NOMO-1 treated with DMSO at 0.1 percent for 48 hours (cell line): ENCODE results near the gene CDK6.
A peak's percentile ranks its signal among the peaks of the same experiment; 100 is the strongest.

Source experiments
- DNase-seq: peaks from one replicate; lab custom pipeline; 2025; ENCODE audit not compliant: unreplicated experiment; lab: John Stamatoyannopoulos, UW

CDK6 gene

DNA sequence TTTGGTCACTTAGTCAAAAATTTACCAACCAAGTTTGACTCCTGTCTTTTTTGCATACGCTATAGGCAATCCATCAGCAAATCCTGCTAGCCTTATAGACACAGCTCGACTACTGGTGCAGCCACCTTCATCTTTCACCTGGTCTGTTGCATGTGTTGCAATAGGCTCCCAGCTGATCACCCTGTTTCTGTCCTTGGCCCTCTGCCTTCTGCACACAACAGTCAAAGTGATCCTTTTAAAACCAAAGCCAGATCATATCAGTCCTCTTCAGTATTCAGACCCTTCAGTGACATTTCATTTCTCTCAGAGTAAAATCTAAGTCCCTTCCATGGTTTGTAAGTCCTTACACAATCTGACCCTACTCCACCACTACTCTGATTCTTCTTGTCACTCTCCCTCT, 10.9 kb upstream of the CDK6 start:
- no peak for DNase-seq

DNA sequence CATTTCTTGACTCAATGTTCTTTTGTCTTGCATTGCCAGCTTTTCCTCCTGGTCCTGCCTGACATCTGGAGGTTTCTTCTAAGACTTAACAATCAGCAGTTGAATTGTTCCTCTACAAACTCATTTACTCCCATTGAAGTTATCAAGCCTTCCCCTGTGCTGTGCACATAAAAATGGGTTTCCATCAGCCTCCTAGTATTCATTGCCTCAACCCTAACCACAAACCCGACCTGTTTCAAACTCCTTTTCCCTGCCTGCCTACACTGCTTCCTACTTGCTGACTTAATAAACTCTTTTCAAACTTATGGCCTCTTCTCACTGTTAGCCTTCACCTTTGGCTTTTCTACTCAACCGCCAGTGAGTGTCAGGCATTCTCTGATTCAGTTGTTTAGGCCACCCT, 9.4 kb upstream of the CDK6 start:
- DNase-seq = no peak

DNA sequence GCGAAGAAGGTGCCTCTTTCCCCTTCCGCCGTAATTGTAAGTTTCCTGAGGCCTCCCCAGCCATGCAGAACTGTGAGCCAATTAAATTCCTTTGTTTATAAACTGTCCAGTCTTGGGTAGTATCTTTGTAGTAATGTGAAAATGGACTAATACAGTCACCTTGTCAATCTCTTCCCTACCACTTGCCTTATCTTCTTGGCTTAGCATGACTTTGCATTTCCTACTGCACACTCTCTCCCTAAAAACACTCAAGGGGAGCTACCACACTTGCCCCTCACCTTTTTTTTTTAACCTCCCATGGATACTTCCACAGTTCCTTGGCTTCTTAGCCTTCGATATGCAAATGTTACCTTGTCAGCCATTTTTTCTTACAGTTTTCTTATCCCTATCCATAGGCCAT, 7.4 kb upstream of the CDK6 start:
- DNase-seq = no peak

DNA sequence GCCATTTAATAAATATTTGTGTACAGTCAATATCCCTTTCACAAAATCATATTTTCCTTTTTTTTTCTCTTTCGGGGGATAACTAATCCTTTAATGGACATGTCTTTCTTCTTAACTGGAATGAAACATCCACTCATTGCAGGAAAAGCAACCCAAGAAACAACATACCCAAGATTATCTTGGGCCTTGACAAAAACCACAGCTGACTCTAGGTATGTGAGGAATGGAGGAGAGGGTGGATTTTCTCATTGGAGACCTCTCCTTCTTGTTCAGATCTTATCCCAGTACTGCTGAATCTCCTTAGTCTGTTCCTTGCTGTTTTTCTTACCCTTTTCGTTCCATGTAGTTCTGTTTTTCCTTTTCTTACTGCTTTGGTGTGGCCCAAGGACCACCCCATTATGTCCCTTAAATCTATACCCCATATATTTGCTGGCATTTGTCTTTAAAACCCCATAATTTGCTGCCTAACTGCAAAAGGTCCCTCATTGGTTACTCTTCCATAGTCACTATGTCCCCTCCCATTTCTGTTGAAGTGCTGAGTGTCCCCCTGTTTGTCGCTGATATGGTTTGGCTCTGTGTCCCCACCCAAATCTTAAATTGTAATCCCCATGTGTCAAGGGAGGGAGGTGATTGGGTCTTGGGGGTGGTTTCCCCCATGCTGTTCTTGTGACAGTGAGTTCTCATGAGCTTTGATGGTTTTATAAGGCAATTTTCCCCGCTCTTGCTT, 6.8 kb upstream of the CDK6 start:
- DNase-seq = no peak

DNA sequence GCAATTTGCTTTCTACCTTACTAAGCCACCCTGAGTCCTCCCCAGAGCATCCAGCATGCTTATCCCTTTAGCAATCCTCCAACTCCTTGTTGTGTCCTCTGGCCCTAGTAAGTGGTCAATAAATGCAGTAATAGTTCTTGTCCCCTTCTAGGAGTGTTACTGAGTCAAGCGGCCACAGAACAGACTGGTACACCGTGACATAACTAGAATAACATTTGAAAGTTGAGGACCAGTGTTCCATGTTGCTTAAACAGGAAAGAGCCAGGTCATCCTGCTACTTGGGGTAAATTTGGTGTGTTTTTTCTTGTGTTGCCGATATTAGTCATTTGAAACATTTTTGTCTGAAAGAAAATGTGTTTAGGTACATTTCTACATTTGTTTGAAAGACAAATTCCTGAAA, 4.8 kb upstream of the CDK6 start:
- DNase-seq = peak; percentile 51

DNA sequence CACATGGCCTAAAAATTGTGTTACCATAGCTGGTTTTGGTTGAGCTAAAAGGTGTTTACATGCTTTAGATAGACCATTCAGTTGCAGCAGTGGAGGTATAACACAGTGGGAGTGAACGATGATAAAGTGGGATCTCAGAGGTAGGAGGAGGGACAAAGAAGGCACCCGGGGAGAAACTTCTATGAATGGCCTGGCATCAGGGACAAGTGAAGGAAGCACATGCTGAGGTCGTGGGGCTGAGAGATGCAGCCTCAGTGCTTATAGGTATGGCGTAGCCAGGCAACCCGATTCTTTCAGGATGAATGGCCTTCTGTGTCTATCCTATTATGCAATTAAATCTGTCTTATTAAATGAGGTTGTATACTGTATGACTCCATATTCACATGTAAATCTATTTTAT, 3.9 kb upstream of the CDK6 start:
- peak; percentile 82 for DNase-seq

DNA sequence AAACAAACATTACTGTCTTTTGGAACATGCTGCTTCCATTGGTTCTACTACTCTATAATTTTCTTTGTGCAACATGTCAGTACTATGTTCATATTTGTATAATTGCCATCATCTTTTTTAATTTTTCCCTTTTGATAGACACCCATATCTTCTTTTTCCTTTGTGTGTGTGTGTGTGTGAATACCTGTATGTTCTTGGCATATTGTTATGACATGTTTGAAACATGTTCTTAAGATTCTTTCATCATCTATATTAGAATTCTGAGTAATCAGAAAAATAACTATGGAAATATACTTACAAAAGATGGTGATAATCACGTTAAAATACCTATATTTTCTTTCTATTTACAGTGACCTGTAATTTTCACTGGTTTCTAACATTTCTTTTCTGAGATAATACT, 3.5 kb upstream of the CDK6 start:
- DNase-seq = no peak

DNA sequence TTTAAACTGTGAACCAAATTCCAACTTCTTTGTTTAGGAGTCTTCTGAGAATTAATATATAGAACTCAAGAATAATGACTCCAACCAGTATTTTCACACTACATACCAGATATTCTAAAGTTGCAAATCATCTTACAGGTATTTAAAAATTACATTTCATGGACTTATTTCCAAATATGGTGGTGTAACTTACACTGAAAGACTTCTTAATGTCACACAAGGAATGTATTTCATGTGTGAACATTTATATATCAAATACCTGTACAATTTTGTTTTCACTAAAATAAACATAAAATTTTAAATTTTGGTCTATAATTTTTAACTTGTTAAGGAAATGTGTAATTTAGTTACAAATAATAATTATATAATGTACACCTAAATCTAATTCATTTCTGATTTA, 2.6 kb upstream of the CDK6 start:
- DNase-seq = no peak

DNA sequence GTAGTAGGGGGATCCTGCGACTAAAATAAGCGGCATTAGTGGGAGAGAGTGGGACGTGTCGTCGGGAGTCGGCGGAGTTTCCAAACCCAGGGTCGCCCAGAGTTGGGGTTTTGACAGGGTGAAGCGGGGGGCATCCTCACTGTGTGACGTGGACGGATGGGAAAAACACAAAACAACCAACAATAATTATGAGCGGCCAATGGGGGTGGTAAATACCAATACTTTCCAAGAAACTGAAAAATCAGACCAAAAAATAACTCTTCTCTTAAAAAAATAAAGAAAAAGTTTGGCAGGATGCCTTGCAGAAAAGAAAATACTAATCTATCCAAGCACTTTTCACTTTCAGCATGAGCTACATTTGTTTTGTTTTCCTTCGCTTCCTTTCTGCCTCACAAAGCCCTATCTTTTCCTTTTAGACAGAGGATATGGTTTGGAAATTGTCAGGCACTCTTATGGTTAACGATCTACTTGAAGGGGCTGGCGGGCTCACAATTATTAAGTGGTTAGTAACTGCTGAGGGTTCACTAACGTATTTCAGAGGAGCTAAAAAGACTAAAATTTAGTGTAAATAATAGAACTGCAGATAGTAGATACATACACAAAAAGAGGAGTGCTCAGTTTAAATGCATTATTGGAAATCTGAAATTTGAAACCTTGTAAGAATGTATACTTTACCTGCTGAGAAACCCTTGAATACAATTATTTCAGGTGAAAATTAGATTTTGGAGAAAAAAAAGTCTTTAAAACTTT, 802 bp upstream of the CDK6 start:
- DNase-seq = peak; percentile 76

DNA sequence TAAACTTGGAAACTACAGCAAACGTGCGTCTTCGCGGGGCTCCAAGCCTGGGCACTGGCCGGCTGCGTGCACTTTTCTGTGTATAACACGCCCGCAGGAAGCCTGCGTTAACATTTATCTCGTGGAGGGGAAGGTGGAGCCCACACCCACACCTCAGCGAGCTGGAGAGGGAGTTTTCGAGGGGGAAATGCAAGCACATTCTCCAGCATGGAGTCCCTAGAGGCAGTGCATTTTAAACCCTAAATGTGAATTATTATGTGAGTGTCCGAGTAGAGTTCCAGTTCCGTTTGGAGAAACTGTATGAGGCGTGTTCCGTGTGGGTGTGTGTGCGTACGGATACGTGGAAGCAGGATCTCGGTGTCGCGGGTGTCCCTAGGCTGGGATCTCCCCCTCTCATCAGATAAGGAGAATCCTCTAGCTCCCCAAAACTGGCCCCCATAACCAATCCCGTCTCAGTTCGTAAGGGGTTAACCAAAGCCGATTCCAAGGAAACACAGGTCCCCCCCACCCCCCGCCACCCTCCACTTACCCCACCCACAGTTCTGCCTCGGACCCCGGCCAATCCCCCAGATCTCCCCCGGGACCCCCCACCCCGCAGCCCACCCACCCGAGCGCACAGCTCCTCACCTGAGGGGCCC, 403 bp downstream of the CDK6 start:
- peak; percentile 70 for DNase-seq

DNA sequence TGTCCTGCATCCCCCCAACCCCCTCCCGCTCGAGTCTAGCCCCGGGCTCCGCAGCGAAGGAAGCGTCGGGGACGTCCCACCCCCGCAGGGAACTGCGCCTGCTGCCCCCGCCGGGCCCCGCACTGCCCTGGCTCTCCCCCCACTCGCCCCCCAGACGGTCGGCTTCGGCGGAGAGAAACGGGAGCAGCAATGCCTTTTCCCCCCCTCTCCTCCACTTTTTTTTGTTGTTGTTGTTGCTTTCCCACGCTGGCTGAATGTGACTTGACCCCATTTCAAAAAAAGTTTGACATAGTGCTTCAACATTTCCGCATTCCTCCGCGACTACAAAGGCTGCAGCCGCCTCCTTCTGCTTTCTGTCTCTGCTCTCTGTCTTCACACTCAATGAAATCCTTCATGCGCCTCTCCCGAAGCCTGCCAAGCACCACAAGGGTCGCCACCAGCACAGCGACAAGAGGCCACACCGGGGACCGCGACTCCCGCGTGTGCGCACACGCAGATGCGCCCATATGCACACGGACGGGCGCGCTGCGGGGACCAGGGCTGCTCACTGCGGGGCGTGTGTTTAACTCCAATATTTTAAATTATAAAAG, 1.0 kb downstream of the CDK6 start:
- peak; percentile 96 for DNase-seq

DNA sequence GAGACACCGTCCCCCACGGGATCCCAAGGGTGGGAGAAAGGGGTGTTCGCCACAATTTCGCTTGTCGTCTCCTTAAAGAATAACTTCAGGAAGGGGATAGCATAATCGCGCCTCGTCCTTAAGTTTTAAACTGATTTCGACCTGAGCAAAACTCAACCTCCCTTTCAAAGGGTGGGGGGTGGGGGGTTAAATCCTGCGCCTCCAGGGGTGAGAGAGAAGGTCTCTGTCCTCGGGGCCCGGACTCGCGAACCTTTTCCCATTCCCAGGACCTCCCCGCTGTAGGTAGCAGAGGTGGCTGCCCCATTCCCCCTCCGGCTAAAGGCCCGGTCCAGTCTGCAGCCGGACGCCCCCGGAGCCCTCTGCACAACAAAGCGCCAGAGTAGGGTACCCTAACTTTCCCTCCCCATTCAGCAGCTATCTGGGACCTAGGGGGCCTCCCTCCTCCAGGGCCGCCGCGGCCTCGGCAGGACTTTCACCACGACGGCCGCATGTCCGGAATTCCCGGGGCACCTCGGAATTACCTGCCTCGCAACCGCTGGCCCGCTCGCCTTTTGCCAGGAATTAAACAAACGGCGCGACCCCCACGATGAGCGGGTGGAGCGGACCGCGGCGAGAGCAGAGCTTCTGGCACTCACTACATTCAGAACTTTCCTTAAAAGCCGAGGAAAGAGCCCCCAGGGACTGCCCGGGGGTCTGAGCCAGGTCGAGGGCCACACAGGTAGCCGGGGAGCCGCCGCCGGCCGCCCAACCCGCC, 1.7 kb downstream of the CDK6 start:
- DNase-seq = peak; percentile 68

DNA sequence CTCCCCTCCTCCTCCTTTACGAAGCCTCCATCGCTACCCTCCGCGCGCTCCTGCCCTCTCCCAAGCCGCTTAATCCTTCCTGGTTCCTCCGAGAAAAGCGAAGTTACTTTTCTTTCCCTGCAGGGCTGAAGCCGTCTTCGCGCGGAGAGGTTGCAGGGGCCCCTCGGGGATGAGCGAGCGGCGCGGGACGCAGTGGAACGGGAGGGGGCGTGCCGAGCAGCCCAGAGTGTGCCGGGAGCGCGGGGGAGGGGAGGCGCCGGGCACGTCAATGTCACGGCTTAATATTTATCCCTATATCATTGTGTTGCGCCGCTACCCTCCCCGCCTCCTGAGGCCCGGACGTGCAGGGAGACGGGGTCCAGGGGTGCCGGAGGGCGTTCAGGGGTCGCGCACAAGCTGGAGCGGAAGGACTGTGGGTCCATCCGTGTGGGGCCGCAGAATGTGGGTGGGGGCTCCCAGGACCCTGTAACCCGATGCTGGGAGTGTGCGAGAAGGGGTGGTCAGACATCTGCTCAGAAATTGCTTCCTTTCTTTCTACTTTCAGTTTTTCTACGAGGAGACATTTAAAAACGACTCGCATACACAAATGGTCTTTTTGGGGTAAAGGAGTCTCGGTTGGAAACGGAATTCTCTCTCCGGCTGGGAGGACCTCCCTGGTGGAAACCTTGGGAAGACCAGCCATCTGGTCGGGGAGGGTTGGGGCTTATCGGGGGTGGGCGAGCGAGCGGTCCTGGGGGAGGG, 2.4 kb downstream of the CDK6 start:
- DNase-seq = peak; percentile 99

DNA sequence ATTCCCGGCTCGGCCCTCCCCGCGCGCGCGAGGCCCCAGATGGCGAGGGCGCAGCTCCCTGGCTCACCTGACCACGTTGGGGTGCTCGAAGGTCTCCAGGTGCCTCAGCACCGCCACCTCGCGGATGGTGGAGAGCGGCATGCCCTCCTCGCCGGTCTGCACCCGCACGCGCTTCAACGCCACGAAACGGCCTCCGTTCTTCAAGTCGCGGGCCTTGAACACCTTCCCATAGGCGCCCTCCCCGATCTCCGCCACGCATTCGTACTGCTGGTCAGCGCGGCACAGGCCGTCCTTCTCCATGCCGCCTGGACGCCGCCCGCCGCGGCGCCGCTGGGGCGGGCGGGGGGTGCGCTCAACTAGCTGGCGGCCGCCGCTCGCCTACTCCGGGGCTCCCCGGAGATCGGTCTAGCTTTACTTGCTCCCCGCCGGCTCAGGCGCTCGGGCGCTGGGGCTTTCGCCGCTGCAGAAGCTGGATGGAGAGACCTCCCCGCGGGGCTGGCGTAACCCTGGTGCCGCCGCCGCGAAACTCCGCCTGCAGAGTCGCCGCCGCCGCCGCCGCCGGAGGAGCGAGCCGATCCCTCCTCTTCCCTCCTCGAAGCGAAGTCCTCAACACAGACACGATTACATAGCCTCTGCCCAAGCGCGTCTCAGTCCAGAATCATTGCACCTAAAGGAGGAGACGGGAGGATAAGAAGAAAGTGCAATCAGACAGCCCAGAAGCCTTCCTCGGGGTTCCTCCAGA, 3.2 kb downstream of the CDK6 start:
- DNase-seq = peak; percentile 95

DNA sequence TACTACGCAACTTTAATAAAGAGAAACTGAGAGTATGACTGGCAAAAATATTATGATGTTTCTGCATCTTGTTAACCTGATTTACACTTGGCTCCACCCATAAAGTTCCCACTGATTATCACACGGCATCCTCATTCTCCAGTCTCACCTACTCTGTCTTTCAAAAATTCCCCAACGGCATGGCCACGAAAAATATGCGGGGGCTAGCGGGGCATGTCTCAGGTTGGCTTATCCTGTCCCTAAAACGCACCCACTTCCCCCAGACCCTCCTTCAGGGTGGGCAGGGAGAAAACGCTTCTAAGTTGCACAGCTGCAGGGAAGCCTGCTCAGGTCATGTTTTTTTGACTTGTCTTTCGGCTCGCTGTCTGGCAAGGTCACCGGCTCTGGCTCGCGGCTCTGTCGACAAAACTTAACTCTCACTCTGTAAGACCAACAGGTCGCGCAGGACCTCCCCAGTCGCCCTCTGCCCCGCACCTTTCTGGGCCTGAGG, 3.8 kb downstream of the CDK6 start:
- DNase-seq = peak; percentile 70

DNA sequence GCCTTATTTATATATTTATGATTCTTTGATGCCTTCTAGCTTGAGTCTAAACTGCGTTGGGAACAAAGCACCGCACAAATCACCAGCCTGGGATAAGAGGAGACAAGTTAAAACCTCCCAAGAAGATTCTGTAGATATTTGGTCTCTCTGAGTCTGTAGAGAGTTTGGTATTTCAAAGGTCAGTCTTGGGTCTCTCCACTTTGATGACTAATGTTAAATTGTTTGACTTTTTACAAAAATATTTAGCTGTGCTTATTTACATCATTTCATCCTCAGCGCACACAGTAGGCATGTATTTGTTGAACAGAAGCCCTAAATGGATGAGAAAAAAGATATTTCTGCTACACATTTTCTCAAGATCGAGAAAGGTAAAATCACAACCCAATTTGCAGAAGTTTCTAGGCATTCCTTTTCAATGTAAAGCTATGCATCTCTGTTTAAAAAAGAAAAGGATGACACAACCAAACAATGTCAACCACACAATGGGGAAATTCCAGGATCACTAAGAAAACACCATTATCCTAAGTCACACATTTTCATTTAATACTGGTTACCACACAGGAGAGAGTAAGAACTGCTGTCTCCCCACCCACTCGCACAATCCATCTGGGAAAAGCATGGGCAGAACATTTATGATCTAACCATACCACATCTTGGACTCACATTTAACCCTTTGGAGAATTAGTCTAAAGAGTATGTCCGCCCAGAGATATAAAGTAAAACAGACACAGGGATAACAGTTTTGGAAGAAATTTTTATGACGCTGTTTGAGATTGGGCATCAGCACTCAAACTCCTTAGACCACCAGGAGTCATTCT, 4.4 kb downstream of the CDK6 start:
- DNase-seq = peak; percentile 70

DNA sequence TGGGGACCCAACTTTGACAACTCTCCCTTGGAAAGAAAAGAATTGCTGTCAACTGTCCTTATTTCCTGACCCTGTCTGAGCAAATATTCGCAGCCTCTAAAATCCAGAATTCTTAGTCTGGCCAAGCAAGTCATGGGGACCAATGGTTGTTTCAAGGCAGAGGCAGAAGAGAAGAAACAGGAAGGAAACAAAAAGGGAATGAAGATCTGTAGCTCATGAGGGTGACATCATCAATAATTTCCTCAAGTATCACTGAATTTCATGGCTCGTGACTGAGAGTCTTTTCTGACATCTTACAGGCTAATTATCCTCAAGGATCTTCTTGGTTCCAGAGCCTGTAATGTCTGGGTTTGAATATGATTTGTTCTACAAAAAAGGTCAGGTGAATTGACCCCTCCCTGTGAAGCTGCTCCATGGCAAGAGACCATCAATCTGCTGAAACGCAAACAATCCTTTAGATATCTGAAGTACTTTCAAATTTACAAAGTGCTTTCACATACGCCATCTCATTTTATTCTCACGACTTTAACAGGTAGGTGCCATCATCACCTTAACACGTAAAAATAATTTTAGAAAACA, 5.8 kb downstream of the CDK6 start:
- peak; percentile 97 for DNase-seq

DNA sequence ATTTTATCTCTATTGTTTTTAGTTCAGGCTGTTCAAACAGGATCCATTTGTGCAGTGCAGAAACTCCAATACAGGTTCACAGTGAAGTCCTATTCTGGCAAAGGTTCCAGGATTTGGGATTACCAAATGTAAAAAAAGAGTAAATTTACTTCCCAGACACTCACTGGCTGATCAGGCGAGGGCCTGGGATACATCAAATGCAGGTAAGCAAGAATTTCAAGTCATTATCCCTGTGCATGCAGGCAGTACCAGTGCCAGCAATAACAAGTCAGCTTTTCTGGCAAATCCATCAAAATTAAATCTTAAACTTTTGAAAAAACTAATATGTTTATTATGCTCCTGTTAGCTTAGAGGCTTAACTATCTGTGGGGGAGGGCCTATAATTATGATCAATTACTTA, 6.3 kb downstream of the CDK6 start:
- DNase-seq = no peak
